ENCODE data around the gene SIDT2.
A peak's percentile ranks its signal among the peaks of the same experiment; 100 is the strongest.

SIDT2 gene

GRCh38 chr11:117197516-117198456 is 19.2 kb downstream of the SIDT2 start:
- TF ChIP-seq ZFX (IDR thresholded peaks at IDR 0.05; ENCODE audit: borderline replicate concordance) (no peak), CTCF (IDR thresholded peaks at IDR 0.05) (peak; percentile 63)
- no peak overlapping the region for H3K27ac ChIP-seq

DNA sequence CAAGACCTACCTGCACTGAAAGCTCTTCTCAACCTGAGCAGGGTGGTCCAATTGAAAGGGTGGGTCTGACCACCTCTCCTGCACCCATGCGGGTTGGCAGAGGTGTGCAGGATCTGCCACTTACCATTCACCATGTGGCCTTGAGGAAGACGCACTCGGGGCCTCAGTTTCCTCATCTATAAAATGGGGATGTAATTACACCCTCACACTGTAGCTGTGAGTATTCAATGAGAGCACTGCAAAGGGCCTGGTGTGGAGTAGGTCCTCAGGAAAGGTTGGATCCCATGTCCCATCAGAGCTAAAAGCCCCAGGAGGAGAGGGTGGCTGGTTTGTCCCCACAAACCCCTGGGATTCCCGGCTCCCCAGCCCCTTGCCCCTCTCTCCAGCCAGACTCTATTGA is 20.1 kb downstream of the SIDT2 start:
- H3K27ac ChIP-seq = no peak overlapping the region
- TF ChIP-seq ZFX (IDR thresholded peaks at IDR 0.05; ENCODE audit: borderline replicate concordance) = no peak
- TF ChIP-seq CTCF (IDR thresholded peaks at IDR 0.05) = no peak

DNA sequence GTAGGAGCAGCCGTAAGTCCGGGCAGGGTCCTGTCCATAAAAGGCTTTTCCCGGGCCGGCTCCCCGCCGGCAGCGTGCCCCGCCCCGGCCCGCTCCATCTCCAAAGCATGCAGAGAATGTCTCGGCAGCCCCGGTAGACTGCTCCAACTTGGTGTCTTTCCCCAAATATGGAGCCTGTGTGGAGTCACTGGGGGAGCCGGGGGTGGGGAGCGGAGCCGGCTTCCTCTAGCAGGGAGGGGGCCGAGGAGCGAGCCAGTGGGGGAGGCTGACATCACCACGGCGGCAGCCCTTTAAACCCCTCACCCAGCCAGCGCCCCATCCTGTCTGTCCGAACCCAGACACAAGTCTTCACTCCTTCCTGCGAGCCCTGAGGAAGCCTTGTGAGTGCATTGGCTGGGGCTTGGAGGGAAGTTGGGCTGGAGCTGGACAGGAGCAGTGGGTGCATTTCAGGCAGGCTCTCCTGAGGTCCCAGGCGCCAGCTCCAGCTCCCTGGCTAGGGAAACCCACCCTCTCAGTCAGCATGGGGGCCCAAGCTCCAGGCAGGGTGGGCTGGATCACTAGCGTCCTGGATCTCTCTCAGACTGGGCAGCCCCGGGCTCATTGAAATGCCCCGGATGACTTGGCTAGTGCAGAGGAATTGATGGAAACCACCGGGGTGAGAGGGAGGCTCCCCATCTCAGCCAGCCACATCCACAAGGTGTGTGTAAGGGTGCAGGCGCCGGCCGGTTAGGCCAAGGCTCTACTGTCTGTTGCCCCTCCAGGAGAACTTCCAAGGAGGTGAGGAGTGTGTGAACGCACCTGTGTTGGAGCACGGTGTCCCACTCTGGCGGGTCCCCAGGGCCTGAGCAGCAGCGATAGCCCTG is 20.7 kb downstream of the SIDT2 start, which contains the start of gene TAGLN:
Gene TAGLN, plus strand, starts transcription at position 318 of the 863 bp plus-strand sequence. CDS start 3,644 bp downstream, outside the sequence.
- TF ChIP-seq ZFX (IDR thresholded peaks at IDR 0.05; ENCODE audit: borderline replicate concordance) = no peak
- no peak for TF ChIP-seq CTCF (IDR thresholded peaks at IDR 0.05)
- H3K27ac ChIP-seq = no peak within 1 kb of the TSS

- no peak for TF ChIP-seq CTCF (IDR thresholded peaks at IDR 0.05)
- no peak for TF ChIP-seq ZFX (IDR thresholded peaks at IDR 0.05; ENCODE audit: borderline replicate concordance)
- H3K27ac ChIP-seq = no peak overlapping the region
Measured at GRCh38 chr11:117199916-117200812, 21.6 kb downstream of the SIDT2 start.

DNA sequence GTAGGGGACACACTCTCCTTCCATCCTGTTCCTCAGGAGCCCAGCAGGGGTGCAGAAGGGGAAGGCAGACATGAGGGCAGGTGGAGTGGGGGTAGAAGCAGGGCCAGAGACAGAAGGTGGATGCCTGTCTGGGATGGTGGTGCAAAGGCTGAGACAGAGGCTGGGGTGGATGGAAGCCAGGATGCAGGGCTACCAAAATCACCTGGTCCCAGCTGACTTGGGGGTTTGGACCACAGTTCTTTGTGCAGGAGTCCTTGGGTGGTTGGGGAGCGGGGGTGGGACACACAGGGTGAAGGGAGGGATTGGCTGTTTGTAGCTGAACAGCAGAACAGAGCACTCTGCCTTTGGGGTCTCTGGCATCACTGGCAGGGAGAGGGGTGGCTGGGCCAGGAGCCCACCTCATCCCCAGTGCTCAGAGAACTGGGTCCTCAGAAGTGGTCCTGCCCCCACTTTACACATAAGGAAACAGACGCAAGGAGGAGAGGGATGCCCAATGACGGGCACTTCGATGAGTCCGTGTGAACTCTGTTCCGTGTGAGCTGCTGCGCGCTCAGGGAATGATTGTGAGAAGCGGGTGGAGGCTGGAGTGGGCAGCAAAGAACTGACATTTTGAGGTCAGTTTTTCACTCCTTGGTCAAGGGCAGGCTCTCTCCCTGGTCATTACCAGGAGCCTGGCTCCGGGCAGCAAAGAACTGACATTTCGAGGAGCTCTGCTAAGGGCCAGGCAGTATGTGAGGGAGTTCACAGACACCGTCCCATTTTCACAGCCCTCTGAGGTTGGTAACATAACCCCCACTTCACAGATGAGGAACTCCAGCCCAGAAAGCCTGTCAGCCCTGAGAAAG is 22.5 kb downstream of the SIDT2 start:
- H3K27ac ChIP-seq = no peak overlapping the region
- TF ChIP-seq ZFX (IDR thresholded peaks at IDR 0.05; ENCODE audit: borderline replicate concordance) (no peak), CTCF (IDR thresholded peaks at IDR 0.05) (no peak)
